ENCODE measurements around the gene CCDC85C. TPM values are rescaled to one million over a fixed set of nuclear protein-coding genes. Genes with fewer than 3 reads are reported as not detected.

CCDC85C gene
- total RNA-seq, 1 donor from 2014 or later: 1.9 TPM

GRCh38 chr14:99611646-99612045 is 7.6 kb upstream of the CCDC85C start:
- DNase-seq: no peak
- H3K4me3 Mint-ChIP-seq: no peak overlapping the region
- POLR2A ChIA-PET: no interaction called here
- TF ChIP-seq CTCF (IDR thresholded peaks at IDR 0.05): no peak
- no peaks in the 10 kb centered on the region for H3K4me1 Mint-ChIP-seq
- intact Hi-C loops (cut with micrococcal nuclease): no loop called here
- no peak for ATAC-seq (ENCODE audit: low read depth)
- H3K9me3 Mint-ChIP-seq: no peaks in the 10 kb centered on the region
- peaks cover 16% of the 10 kb centered on the region for H3K27me3 Mint-ChIP-seq
- CTCF ChIA-PET: no interaction called here
- no peak overlapping the region for H3K27ac Mint-ChIP-seq
- H3K36me3 Mint-ChIP-seq (ENCODE audit: low read depth): no peaks in the 10 kb centered on the region

DNA sequence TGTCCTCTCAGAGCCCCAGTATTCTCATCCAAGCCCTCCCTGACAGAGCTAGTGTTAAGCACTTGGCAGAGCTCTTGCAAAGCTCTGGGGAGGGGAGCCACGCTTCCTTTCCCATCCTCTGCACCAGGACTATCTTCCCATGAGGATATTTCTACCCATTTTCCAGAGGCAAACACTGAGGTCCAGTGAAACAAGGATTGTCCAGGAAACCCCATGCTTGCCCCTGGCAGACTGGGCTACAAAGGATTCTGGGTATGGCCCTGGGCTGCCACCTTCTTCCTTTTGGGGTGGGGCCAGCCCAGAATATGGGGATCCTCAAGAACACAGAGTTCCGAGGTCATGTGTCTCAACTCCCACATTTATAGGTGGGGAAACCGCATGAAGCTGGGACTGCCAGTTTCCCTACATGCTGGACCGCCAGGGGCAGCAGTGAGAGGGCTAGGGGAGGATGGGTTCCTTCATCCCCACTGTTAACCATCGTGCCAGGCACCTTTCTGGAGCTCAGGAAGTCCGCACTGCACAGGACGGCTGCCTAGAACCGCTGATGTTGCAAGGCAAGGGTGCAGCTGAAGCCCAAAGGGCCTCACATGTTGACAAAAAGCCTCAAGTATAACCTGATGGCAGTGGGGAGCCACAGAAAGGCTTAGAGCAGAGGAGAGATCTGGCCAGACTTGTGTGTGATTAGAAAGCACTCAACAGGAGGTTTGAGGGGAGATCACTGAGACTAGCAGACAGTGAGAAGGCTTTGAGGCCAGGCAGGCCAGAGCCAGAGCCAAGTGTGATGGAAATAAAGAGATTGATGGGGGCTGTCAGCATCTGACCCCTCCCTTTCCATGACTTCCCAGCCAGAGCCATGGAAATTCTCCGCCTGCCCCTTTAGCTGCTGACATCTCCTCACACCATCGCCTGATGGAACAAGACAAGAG is 5.5 kb upstream of the CCDC85C start:
- intact Hi-C loops (cut with micrococcal nuclease): loop anchor here (10.0 kb wide), 3 partner anchors 625 to 765 kb away; partner anchors contain the start of genes SLC25A29, WDR25 and YY1
- ATAC-seq (ENCODE audit: low read depth): no peak
- Mint-ChIP-seq H3K4me1 (peaks cover 6% of the 10 kb centered on the region), H3K27me3 (peaks cover 5% of the 10 kb centered on the region), H3K27ac (no peak overlapping the region), H3K9me3 (no peaks in the 10 kb centered on the region), H3K36me3 (ENCODE audit: low read depth) (no peaks in the 10 kb centered on the region), H3K4me3 (no peak overlapping the region)
- no peak for TF ChIP-seq CTCF (IDR thresholded peaks at IDR 0.05)
- ChIA-PET POLR2A (interaction anchor here (0.6 kb wide), 1 partner anchor 129 kb away, joined by 3 read pairs; the partner anchor contains the start of genes CCNK and SETD3), CTCF (no interaction called here)
- DNase-seq: no peak

- ChIA-PET CTCF (no interaction called here), POLR2A (no interaction called here)
- Mint-ChIP-seq H3K4me1 (peaks cover 6% of the 10 kb centered on the region), H3K4me3 (no peak overlapping the region), H3K27me3 (peaks cover 4% of the 10 kb centered on the region), H3K9me3 (no peaks in the 10 kb centered on the region), H3K36me3 (ENCODE audit: low read depth) (no peaks in the 10 kb centered on the region), H3K27ac (no peak overlapping the region)
- ATAC-seq (ENCODE audit: low read depth): no peak
- DNase-seq: no peak
- intact Hi-C loops (cut with micrococcal nuclease): loop anchor here (10.0 kb wide), 3 partner anchors 626 to 766 kb away; partner anchors contain the start of genes SLC25A29, WDR25 and YY1
- no peak for TF ChIP-seq CTCF (IDR thresholded peaks at IDR 0.05)
Measured at GRCh38 chr14:99608591-99608990, 4.6 kb upstream of the CCDC85C start.

DNA sequence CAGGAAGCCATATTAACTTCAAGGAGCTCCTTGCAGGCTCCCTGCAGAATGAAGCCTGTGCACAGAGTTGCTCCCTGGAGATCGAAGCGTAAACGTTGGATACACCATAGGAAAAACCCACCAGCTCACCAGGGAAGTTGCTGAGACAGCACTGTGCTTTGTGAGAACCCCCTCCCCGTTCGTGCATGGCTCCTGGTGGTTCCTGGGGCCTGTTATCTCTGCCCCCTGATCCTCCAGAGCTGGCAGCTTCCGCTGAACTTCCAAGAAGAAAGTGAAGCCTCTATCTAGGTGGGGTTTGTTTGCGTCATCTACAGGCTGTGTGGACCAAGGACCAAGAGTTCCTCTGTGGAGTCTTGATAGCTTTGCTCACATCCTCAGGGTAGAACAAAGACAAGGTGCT is 2.4 kb upstream of the CCDC85C start:
- peaks cover 9% of the 10 kb centered on the region for H3K4me1 Mint-ChIP-seq
- H3K27ac Mint-ChIP-seq: no peak overlapping the region
- DNase-seq (no peak), ATAC-seq (ENCODE audit: low read depth) (no peak)
- no peak for TF ChIP-seq CTCF (IDR thresholded peaks at IDR 0.05)
- intact Hi-C loops (cut with micrococcal nuclease): loop anchor here (10.0 kb wide), 3 partner anchors 628 to 768 kb away; partner anchors contain the start of genes SLC25A29, WDR25 and YY1
- no peak overlapping the region for H3K4me3 Mint-ChIP-seq
- CTCF ChIA-PET: no interaction called here
- POLR2A ChIA-PET: interaction anchor here (1.5 kb wide), 1 partner anchor 8 kb away, joined by 5 read pairs; no protein-coding TSS in a partner anchor
- no peaks in the 10 kb centered on the region for H3K27me3 Mint-ChIP-seq
- no peaks in the 10 kb centered on the region for H3K9me3 Mint-ChIP-seq
- H3K36me3 Mint-ChIP-seq (ENCODE audit: low read depth): no peaks in the 10 kb centered on the region

All from activated B cell treated with CpG ODN at 0.5 μM for 24 hours (primary cell).